GM12875 (cell line): ENCODE results near the gene GART.

Experiments
- H3K4me3 ChIP-seq: one replicate; pipeline ENCODE4 v1.5.1; 2011; ENCODE audit warnings: low read depth, low read length, control low read depth
- CTCF ChIP-seq: IDR thresholded peaks from 2 replicates; pipeline ENCODE4 v1.5.1; 2011; ENCODE audit warnings: low read depth, mild to moderate bottlenecking, control low read depth, inconsistent platforms, low read length, moderate library complexity, borderline replicate concordance; ENCODE audit not compliant: insufficient read depth

Gene GART

DNA sequence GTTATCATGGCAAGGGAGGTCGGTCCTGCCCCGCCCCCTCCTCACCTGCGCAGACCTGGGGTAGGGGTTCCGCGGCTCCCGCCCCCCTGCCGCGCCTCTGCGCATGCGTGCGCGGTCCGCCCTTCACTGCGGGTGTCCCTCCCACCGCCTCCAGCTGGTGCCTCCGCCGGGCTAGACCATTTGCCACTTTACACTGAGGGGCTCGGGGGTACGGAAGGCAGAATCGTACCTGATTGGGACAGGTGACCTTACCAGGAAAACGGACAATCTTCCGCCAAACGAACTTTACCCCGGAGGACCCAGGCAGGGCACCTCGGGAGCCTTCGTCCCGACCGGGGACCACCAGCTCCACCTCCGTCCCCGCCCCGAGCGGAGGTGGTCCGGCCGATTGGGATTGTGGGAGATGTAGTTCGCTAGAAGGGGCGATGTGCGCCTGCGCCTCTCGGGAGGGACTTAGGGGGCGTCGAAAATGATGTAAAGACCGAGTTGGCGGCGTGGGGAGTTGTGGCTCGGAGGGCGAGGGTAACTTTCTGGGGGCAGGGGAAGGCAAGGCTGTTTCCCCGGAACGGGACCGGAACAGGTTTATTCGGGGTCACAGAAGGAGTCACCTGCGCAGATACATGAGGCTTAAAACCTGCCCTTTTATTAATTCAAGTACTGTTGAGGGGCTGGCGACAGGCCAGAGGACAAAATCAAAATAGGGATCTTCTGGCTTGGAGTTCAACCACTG lies 50.4 kb downstream of the GART start, which contains the start of gene DNAJC28:
Gene DNAJC28 (minus strand): TSS at position 344 of the 730 bp plus-strand sequence. CDS start 2,323 bp downstream, outside the sequence.
- H3K4me3 ChIP-seq, result peak within 1 kb of the TSS; percentile 95
- no peak for TF ChIP-seq CTCF

DNA sequence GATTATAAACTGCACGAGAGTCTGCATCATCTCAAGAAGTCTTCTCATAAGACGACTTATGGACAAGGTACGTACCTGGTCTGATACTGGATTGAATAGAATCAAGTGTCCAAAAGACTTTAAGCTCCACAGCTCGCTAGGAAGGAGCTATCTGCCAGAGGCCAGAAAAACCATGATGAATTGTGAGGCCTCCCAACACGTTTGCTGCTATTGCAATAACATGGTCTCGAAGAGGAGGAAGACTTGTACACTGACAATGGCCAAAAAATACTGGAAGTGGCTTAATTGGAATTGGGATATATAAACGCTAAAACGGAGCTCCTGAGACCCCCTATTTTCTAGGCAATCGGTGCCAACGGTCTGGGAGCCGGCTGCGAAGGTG lies 50.9 kb downstream of the GART start:
- TF ChIP-seq CTCF, result no peak
- peak overlapping the region; percentile 95 for H3K4me3 ChIP-seq

DNA sequence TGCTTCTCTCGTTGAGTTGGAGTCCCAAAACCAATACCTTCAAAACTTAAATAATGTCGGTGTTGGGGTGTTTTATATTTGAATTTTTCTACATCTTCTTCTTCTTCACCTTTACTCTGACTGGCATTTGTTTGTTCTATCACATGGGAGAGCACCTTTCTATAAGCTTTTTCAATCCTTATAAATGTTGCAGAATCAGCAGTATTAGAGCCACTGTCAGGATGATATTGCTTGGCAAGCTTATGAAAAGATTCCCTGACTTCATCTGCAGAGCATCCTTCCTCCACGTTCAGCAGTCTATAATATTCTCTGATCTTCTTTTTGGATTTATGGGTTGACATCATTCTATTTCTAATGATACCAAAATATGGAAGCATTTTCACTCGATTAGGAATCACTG lies 53.0 kb downstream of the GART start:
- TF ChIP-seq CTCF, result no peak
- H3K4me3 ChIP-seq, result no peak overlapping the region

- H3K4me3 ChIP-seq, result no peak overlapping the region
- TF ChIP-seq CTCF, result no peak
Observed at GRCh38 chr21:33487996-33488395, 53.9 kb downstream of the GART start.

DNA sequence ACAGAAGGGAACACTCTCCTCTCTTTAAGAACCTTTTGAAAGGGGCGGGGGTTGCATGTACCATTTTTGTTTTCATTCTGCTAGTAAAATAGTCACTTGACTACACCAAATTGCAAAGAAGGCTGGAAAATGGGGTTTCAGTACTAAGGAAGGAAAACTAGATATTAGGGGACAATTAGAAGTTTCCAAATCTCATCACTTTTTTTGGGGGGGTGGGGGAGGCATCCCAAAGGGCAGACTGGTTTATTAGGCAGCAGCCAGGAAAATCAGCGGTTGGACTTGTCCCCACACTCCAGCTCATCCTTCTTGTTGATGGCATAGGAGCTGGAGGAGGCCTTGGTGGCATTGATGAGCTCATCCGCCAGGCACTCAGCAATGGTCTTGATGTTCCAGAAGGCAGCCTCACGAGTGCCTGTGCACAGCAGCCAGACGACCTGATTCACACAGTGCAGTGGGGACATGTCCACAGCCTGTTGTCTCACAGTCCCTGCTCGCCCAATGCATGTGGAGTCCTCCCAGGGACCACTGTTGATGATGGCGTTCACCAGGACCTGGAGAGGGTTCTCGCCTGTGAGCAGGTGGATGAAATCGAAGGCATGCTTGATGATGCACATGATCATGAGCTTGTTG lies 60.5 kb downstream of the GART start:
- TF ChIP-seq CTCF, result no peak
- no peak overlapping the region for H3K4me3 ChIP-seq

DNA sequence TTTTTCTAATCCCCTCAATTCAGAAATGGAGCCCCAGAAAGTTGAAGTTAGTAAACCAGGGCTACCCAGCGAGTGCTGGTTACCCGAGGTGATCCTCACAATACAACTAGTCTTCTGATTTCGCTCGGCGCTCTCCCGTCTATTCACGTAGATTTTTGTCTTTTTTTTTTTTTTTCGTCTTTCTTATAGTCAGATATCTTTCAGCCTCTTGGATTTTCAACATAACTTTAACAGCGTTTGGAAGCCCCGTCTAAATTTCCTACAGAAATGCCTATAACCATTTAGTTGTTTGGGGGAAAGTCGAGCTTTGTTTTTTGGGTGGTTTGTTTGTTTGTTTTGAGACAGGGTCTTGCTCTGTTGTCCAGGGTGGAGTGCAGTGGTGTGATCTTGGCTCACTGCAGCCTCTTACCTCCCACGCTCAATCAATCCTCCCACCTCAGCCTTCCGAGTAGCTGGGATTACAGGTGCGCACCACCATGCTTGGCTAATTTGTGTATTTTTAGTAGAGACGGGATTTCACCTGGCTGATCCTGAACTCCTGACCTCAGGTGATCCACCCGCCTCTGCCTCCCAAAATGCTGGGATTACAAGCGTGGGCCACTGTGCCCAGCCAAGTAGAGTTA lies 61.3 kb downstream of the GART start:
- peak overlapping the region; percentile 72 for H3K4me3 ChIP-seq
- TF ChIP-seq CTCF, result no peak
